Fibroblast of peridontal ligament (primary cell): ENCODE measurements around the gene PDE8B.

Source experiments
- DNase-seq: peaks from one replicate; pipeline ENCODE4 v3.0.0-alpha.2; 2010; ENCODE audit errors: extremely low read depth

PDE8B gene

GRCh38 chr5:77398458-77398857 lies 188.0 kb downstream of the PDE8B start:
- no peak for DNase-seq

- DNase-seq, result no peak
Measured at GRCh38 chr5:77398896-77399295, 188.4 kb downstream of the PDE8B start.

GRCh38 chr5:77400645-77401044 lies 190.2 kb downstream of the PDE8B start:
- DNase-seq, result peak; percentile 67

GRCh38 chr5:77402796-77403195 lies 192.3 kb downstream of the PDE8B start:
- no peak for DNase-seq

- DNase-seq, result no peak
Measured at GRCh38 chr5:77407152-77407551, 196.7 kb downstream of the PDE8B start.

GRCh38 chr5:77409870-77410621 lies 199.6 kb downstream of the PDE8B start:
- DNase-seq, result no peak

- no peak for DNase-seq
Measured at GRCh38 chr5:77413049-77413448, 202.6 kb downstream of the PDE8B start.

GRCh38 chr5:77418162-77418561 lies 207.7 kb downstream of the PDE8B start:
- DNase-seq, result no peak

GRCh38 chr5:77418601-77419581 lies 208.4 kb downstream of the PDE8B start:
- peak; percentile 10 for DNase-seq

- DNase-seq, result no peak
Measured at GRCh38 chr5:77419644-77420582, 209.4 kb downstream of the PDE8B start.

- no peak for DNase-seq
Measured at GRCh38 chr5:77420940-77421339, 210.5 kb downstream of the PDE8B start.

- peak; percentile 26 for DNase-seq
Measured at GRCh38 chr5:77423022-77423750, 212.7 kb downstream of the PDE8B start.

- no peak for DNase-seq
Measured at GRCh38 chr5:77424921-77425320, 214.4 kb downstream of the PDE8B start.

- no peak for DNase-seq
Measured at GRCh38 chr5:77425420-77425819, 214.9 kb downstream of the PDE8B start.

GRCh38 chr5:77425998-77426659 lies 215.6 kb downstream of the PDE8B start:
- no peak for DNase-seq

GRCh38 chr5:77426670-77427069 lies 216.2 kb downstream of the PDE8B start:
- DNase-seq, result peak; percentile 27

- peak; percentile 88 for DNase-seq
Measured at GRCh38 chr5:77427998-77428397, 217.5 kb downstream of the PDE8B start.

- DNase-seq, result no peak
Measured at GRCh38 chr5:77428526-77428925, 218.0 kb downstream of the PDE8B start.

- DNase-seq, result peak; percentile 29
Measured at GRCh38 chr5:77430726-77431125, 220.2 kb downstream of the PDE8B start.

- DNase-seq, result peak; percentile 49
Measured at GRCh38 chr5:77431286-77431685, 220.8 kb downstream of the PDE8B start.
